Ascending aorta (tissue), 2 donors: ENCODE data around the gene CUL2. TPM values are rescaled to one million over a fixed set of nuclear protein-coding genes. Genes with fewer than 3 reads are reported as not detected.
"Not testable (repeated sequence)": the region's sequence is repeated elsewhere in the genome, so short reads cannot be mapped to it uniquely, and the experiment has no call there.

Experiments
- DNase-seq, 2 donors: peaks; one replicate each; pipeline ENCODE4 v3.0.0-alpha.2; 2019; ENCODE audit warnings: low spot score in 2 of 2
- H3K27ac ChIP-seq, 2 donors: fragments of 200-600 bp; sonication (generic); one replicate each; pipeline ENCODE4 v1.5.1; 2016 to 2017; ENCODE audit warnings: mild to moderate bottlenecking in 1 of 2
- H3K27me3 ChIP-seq: fragments of 200-600 bp; sonication (generic); one replicate; pipeline ENCODE4 v1.5.1; 2017
- H3K36me3 ChIP-seq, 2 donors: fragments of 200-600 bp; sonication (generic); one replicate each; pipeline ENCODE4 v1.5.1; 2016
- H3K4me1 ChIP-seq, 2 donors: fragments of 200-600 bp; sonication (generic); one replicate each; pipeline ENCODE4 v1.5.1; 2016 to 2017; ENCODE audit warnings: mild to moderate bottlenecking in 1 of 2
- H3K4me3 ChIP-seq, 2 donors: fragments of 200-600 bp; sonication (generic); one replicate each; pipeline ENCODE4 v1.5.1; 2016 to 2017; ENCODE audit warnings: mild to moderate bottlenecking in 1 of 2
- H3K9me3 ChIP-seq, 2 donors: fragments of 200-600 bp; sonication (generic); one replicate each; pipeline ENCODE4 v1.5.1; 2016
- intact Hi-C: fragments of 100-400 bp; cut with DNase I; formaldehyde crosslinking; loops from one replicate; pipeline ENCODE4 v1.15.1; 2023
- total RNA-seq: library from RNA; depleted of rRNA; stranded (reverse); fragments of >200 nt; gene quantifications from one replicate; pipeline ENCODE4 v1.1.0, GENCODE V29; 2016
- TF ChIP-seq, protein P1 (sequence below), 3 experiments: fragments of 200-600 bp in 2 of 3; fragments of 450-650 bp in 1 of 3; sonication (generic) in 2 of 3; IDR thresholded peaks; one replicate each; pipeline ENCODE4 v1.5.1; 2016 to 2019; ENCODE audit warnings: antibody characterized with exemption in 3 of 3, mild to moderate bottlenecking in 1 of 3, moderate library complexity in 1 of 3

Gene CUL2
- total RNA-seq, 1 donor from 2014 or later = 9.7 TPM

- H3K9me3 ChIP-seq = peaks cover 9 to 20% of the 10 kb centered on the region in 2 donors
- H3K27ac ChIP-seq = no peak overlapping the region
- no peaks in the 10 kb centered on the region for H3K27me3 ChIP-seq
- no peak overlapping the region for H3K4me3 ChIP-seq
- TF ChIP-seq, protein P1, sequence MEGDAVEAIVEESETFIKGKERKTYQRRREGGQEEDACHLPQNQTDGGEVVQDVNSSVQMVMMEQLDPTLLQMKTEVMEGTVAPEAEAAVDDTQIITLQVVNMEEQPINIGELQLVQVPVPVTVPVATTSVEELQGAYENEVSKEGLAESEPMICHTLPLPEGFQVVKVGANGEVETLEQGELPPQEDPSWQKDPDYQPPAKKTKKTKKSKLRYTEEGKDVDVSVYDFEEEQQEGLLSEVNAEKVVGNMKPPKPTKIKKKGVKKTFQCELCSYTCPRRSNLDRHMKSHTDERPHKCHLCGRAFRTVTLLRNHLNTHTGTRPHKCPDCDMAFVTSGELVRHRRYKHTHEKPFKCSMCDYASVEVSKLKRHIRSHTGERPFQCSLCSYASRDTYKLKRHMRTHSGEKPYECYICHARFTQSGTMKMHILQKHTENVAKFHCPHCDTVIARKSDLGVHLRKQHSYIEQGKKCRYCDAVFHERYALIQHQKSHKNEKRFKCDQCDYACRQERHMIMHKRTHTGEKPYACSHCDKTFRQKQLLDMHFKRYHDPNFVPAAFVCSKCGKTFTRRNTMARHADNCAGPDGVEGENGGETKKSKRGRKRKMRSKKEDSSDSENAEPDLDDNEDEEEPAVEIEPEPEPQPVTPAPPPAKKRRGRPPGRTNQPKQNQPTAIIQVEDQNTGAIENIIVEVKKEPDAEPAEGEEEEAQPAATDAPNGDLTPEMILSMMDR (IDR thresholded peaks at IDR 0.05) = no peak
- intact Hi-C loops = no loop called here
- H3K36me3 ChIP-seq = no peaks in the 10 kb centered on the region
- DNase-seq = no peak
- H3K4me1 ChIP-seq = no peaks in the 10 kb centered on the region
These were observed 104.3 kb downstream of the CUL2 start for GRCh38 chr10:34985823-34986222.

DNA sequence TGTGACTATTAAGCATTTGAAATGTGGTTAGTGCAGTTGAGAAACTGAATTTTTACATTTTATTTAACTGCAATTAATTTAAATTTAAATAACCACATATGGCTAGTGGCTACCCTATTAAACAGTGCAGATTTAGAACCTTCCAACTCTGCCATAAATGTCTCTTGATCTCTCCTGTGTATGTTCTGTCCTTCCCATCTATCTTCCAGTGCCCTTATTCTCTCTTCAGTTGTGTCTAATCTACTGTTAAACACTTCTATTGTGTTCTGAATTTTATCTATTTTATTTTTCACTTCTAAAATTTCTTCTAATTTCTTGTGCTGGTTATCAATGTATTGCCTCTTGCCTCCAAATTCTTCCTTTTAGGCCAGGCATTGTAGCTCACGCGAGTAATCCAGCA, 105.0 kb downstream of the CUL2 start:
- peaks cover 9 to 20% of the 10 kb centered on the region in 2 donors for H3K9me3 ChIP-seq
- DNase-seq = no peak
- TF ChIP-seq, protein P1 (IDR thresholded peaks at IDR 0.05) = no peak
- no peaks in the 10 kb centered on the region for H3K27me3 ChIP-seq
- H3K4me1 ChIP-seq = no peaks in the 10 kb centered on the region
- H3K4me3 ChIP-seq = no peak overlapping the region
- H3K36me3 ChIP-seq = no peaks in the 10 kb centered on the region
- no peak overlapping the region for H3K27ac ChIP-seq
- intact Hi-C loops = no loop called here

DNA sequence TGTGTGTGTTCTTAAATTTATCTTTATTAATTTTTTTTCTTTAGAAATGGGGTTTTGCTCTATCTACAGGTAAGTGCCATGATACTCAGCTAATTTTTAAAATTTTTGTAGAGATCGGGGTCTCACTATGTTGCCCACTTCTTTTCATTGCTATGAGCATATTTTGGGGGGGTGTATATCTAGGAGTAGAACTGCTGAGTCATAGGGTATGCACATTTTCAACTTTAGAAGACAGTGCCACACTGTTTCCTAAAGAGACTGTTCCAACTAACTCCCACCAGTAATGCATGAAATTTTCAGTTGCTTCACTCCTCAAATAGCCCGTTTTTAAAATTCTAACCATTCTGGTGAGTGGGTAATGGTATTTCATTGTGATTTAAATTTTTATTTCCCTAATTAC, 108.3 kb downstream of the CUL2 start:
- Histone ChIP-seq H3K27ac (no peak overlapping the region), H3K9me3 (peaks cover 9 to 20% of the 10 kb centered on the region in 2 donors), H3K4me1 (no peaks in the 10 kb centered on the region), H3K4me3 (no peak overlapping the region), H3K27me3 (no peaks in the 10 kb centered on the region), H3K36me3 (no peaks in the 10 kb centered on the region)
- TF ChIP-seq, protein P1 (IDR thresholded peaks at IDR 0.05) = no peak
- intact Hi-C loops = no loop called here
- DNase-seq = no peak

GRCh38 chr10:34979938-34980337, 110.2 kb downstream of the CUL2 start:
- TF ChIP-seq, protein P1 (IDR thresholded peaks at IDR 0.05) = no peak
- Histone ChIP-seq H3K27ac (no peak overlapping the region), H3K36me3 (no peaks in the 10 kb centered on the region), H3K4me1 (no peaks in the 10 kb centered on the region), H3K4me3 (no peak overlapping the region), H3K9me3 (peaks cover 1 to 8% of the 10 kb centered on the region in 2 donors), H3K27me3 (no peaks in the 10 kb centered on the region)
- intact Hi-C loops = no loop called here
- no peak for DNase-seq

- H3K9me3 ChIP-seq = no peaks in the 10 kb centered on the region
- H3K4me3 ChIP-seq = no peak overlapping the region
- TF ChIP-seq, protein P1 (IDR thresholded peaks at IDR 0.05) = no peak
These were observed 112.1 kb downstream of the CUL2 start for GRCh38 chr10:34978080-34978479.

DNA sequence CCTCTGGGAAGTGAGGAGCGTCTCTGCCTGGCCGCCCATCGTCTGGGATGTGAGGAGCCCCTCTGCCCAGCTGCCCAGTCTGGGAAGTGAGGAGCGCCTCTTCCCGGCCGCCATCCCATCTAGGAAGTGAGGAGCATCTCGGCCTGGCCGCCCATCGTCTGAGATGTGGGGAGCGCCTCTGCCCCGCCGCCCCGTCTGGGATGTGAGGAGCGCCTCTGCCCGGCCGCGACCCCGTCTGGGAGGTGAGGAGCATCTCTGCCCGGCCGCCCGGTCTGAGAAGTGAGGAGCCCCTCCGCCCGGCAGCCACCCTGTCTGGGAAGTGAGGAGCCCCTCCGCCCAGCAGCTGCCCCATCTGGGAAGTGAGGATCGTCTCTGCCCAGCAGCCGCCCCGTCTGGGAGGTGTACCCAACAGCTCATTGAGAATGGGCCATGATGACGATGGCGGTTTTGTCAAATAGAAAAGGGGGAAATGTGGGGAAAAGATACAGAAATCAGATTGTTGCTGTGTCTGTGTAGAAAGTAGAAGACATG, 113.7 kb downstream of the CUL2 start:
- H3K4me1 ChIP-seq, DNase-seq, H3K27me3 ChIP-seq, H3K4me3 ChIP-seq, H3K9me3 ChIP-seq, intact Hi-C loops, H3K27ac ChIP-seq, H3K36me3 ChIP-seq: not testable (repeated sequence)

More at GRCh38 chr10:34978080-34978479, 112.1 kb downstream of the CUL2 start:
- DNase-seq = no peak
- Histone ChIP-seq H3K27me3 (no peaks in the 10 kb centered on the region), H3K27ac (no peak overlapping the region), H3K36me3 (no peaks in the 10 kb centered on the region), H3K4me1 (no peaks in the 10 kb centered on the region)
- intact Hi-C loops = no loop called here

DNA sequence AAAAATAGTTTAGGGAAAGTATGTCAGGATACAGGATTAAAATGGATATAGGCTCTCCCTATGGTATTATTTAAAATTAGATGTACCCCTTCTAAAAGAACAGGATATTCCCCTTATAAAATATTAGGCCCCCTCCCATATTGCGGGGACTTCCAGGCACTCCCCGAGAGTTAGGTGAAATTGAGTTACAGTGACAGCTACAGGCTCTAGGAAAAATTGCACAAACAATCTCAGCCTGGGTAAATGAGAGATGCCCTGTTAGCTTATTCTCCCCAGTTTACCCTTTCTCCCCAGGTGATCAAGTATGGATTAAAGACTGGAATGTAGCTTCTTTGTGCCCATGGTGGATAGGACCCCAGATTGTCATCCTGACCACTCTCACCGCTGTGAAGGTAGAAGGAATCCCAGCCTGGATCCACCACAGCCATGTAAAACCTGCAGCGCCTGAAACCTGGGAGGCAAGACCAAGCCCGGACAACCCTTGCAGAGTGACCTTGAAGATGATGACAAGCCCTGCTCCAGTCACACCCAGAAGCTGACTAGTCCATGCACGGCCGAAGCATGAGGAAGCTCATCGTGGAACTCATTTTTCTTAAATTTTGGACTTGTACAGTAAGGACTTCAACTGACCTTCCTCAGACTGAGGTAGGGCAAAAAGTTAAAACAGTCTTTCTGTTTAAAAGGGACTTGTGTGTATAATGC, 115.6 kb downstream of the CUL2 start:
- H3K4me3 ChIP-seq, H3K4me1 ChIP-seq, H3K27me3 ChIP-seq, DNase-seq, intact Hi-C loops, H3K27ac ChIP-seq, H3K36me3 ChIP-seq, H3K9me3 ChIP-seq: not testable (repeated sequence)

GRCh38 chr10:34973757-34974156, 116.4 kb downstream of the CUL2 start:
- H3K4me3 ChIP-seq = not testable (repeated sequence)

GRCh38 chr10:34973121-34973520, 117.0 kb downstream of the CUL2 start:
- not testable (repeated sequence) for H3K4me1 ChIP-seq, DNase-seq

More at GRCh38 chr10:34973757-34974156, 116.4 kb downstream of the CUL2 start:
- DNase-seq, H3K27me3 ChIP-seq, intact Hi-C loops, H3K9me3 ChIP-seq, H3K4me1 ChIP-seq, H3K36me3 ChIP-seq, H3K27ac ChIP-seq: not testable (repeated sequence)

More at GRCh38 chr10:34973121-34973520, 117.0 kb downstream of the CUL2 start:
- H3K36me3 ChIP-seq, H3K9me3 ChIP-seq, intact Hi-C loops, H3K27me3 ChIP-seq, H3K27ac ChIP-seq, H3K4me3 ChIP-seq: not testable (repeated sequence)
